NCI-H2196 (cell line): ENCODE data around the gene HNRNPM.
"Not testable (repeated sequence)": the region's sequence is repeated elsewhere in the genome, so short reads cannot be mapped to it uniquely, and the experiment has no call there.

Source experiments
- DNase-seq: peaks from one replicate; lab custom pipeline; 2025; ENCODE audit not compliant: unreplicated experiment; lab: John Stamatoyannopoulos, UW

The HNRNPM gene

DNA sequence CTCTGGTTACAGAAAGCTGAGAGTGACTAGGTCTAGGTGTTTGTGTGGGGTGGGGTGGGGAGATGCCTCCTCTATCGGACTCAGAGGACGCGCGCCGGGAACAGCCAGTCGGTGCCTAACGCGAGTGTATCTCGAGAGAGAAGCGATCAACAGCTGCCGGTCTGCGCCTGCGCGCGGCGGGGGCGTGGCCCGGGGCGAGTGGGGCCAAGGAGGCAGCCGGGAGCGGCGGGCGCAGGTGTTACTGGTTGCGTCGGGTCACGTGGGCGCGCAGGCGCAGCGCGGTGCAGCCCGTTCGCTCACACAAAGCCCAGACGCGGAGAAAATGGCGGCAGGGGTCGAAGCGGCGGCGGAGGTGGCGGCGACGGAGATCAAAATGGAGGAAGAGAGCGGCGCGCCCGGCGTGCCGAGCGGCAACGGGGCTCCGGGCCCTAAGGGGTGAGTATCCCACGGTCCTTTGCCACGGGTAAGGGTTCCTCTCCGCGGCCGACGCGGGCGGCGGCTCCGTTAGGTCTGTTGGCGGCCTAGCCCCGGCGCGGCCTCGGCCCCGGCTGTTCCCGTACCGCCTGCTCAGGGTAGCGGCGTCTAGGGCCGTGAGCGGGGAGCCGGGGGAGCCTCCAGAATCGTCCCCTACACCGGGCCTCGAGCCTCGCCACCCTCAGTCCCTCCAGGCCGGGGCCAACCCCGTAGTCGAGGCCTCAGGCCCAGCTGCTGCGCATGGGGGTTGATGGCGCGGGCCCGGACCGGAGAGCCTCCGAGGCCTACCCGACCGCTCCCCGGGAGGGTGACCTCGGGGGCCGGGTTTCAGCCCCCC is at the start of gene HNRNPM:
Gene HNRNPM (plus strand): TSS at position 299 of the 811 bp plus-strand sequence. CDS start 24 bp downstream, at position 323.
- DNase-seq = peak; percentile 99

- no peak for DNase-seq
Measured at GRCh38 chr19:8395621-8396082, 49.1 kb upstream of the HNRNPM start.

DNA sequence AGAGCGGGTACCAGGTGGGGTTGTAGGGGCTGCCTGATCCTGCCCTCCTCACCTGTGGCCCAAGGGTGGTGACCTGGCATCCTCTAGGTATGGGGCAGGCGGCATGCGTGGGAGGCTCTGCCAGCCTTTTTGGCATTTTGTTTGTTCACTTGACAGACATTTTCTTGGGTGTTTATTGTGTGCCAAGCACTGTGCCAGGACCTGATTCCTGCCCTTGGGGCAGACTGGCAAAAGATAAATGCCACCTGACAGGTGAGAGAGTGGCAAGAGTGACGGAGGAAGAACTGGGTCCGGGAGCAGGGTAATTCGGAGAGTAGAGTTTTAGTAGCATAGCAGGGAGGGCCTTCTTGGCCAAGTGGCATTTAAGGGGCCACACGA is 48.6 kb upstream of the HNRNPM start:
- DNase-seq = no peak

GRCh38 chr19:8396563-8397203 is 48.1 kb upstream of the HNRNPM start:
- DNase-seq = peak; percentile 36

DNA sequence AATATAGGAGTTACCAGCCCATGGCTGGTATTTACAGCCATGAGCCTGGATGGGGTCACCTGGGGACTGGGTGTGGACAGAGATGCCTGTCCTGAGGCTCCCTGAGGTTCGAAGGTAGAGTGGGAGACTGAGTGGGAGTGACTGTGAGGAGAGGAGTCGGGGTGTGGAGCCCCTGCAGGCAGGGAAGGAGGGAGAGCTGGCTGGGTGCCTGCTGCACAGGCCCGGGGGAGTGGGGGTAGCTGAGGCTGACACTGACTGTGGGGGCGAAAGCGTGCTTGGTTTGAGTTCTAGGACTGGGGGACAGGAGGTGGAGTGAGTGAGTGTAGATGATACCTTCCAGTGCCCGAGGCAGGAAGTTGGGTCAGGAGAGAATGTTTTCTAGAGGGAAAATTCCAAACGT is 47.5 kb upstream of the HNRNPM start:
- DNase-seq = no peak

DNA sequence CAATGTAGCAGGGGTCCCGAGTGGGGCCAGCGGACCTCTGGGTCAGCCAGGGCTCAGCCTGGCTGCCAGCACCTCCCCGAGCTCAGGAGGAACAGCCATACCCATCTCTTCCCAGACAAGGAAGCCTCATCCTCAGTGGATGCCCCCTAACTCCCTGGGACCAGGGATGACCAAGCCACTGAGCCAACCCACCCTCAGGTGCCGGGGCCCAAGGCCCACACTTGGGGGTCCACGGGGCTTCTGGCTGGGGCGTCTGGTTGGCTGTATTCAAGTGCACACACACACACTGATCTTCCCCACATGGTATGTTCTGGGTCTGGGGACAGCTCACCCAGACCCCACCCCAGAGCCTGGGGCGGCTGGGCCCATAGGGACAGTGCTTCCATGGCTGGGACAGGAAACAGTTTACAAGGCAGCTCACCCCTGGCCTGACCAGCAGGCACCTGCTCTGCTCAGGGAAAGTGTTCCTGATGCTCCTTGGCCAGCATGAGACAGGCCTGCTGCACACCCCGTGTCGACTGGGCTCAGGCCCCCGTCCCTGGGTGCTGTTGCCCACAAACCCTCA is 46.9 kb upstream of the HNRNPM start:
- DNase-seq = no peak

- DNase-seq = no peak
Measured at GRCh38 chr19:8398311-8398771, 46.4 kb upstream of the HNRNPM start.

DNA sequence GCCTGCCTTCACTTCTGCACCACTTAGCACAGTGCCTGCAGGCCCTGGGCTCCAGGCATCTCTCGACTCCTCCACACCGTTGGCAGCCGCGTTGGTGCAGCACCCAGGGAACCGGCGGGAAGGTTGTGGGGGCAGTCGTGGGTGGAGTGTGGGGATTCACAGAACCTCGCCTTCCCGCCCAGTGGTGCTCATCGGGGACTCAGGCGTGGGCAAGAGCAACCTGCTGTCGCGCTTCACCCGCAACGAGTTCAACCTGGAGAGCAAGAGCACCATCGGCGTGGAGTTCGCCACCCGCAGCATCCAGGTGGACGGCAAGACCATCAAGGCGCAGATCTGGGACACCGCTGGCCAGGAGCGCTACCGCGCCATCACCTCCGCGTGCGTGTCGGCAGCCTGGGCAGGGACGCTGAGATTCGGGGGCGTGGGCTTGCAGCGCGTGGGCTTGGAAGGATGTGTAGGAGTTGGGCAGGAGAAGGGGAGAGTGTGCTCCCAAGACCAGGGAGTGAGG is 45.0 kb upstream of the HNRNPM start:
- DNase-seq = no peak

DNA sequence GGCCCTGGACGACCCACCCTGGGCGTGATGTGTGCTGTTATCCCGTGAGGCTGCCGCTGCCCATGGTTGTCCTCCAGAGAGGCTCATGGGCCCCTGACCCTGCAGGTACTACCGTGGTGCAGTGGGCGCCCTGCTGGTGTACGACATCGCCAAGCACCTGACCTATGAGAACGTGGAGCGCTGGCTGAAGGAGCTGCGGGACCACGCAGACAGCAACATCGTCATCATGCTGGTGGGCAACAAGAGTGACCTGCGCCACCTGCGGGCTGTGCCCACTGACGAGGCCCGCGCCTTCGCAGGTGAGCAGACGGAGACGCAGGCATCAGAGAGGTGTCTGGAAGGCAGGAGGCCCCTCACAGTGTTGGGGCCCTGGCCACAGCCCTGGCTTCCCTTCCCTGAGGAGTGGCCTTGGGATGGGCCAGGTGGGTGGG is 42.8 kb upstream of the HNRNPM start:
- DNase-seq = no peak

DNA sequence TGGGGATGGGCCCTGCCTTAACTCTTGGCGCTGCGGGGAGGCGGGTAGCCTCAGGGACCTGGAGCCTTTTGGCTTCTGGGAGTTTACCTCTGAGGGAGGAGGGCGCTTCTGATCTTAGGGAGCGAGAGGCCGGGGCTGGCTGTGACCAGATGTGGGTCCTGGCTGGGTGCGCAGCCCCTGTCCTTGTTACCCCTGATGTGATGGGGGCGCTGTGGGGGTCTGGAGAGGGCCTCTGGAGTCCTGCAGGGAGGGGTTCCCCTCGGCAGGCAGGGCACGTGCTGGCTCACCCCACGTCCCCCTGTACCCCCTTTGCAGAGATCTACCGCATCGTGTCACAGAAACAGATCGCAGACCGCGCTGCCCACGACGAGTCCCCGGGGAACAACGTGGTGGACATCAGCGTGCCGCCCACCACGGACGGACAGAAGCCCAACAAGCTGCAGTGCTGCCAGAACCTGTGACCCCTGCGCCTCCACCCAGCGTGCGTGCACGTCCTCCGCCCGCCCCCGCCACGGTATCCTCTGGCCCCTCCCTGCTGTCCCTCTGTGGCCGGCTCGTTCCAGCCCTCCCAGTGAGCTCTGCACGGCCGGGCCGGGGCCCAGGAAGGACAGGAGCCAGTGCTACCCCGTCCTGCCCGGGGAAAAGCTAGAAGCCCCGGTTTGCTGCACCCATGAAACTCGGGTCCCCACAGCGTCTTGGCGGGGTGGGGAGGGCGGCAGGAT is 41.5 kb upstream of the HNRNPM start:
- DNase-seq = no peak

DNA sequence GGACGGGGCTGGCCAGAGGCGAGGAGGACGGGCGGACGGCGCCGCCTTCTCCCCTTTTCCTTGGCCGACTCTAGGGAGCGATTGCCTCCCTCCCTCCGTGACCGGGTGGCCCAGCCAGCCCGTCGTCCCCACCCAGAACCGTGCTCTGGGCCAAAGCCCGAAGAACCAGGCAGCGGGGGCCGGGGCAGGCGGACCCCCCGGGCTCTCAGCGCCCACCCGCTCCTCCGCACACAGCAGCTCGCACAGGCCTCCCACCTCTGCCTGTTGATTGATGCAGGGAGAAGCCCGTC is 41.0 kb upstream of the HNRNPM start:
- no peak for DNase-seq

DNA sequence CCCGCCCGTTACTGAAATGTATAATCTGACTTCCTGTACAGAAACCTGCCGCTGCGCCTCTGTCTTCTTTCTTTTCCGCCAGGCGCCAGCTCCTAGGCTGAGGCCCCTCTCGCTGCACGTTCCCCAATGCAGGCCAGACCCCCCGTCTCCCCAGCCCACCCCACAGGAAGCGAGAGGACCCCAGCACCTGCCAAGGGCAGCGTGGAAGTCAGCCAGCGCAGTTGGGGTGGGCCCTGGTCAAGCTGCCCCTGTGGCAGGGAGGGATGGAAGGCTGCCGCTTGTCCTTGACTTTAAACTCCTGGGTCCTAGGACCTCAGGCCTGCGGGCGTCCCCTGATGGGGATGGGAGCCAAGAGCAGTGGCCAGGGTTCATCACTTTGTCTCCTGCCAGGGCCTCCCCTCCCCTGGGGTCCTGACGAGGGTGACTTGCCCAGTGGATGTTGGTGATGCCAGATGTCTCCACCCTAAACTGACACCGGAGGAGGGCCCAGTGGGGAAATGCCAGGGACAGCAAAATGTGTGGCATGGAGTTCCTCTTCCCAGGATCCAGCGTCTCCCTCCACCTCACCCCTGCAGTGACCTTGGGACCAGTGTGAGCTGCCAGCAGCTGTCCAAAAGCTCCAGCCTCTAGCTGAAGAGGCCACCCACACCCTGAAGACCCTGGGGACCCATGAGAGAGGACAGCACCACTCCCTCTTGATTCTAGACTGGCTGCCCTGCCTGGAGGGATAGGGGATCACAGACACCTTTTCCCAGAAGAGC is 40.2 kb upstream of the HNRNPM start:
- no peak for DNase-seq

GRCh38 chr19:8410718-8411117 is 34.1 kb upstream of the HNRNPM start:
- not testable (repeated sequence) for DNase-seq

DNA sequence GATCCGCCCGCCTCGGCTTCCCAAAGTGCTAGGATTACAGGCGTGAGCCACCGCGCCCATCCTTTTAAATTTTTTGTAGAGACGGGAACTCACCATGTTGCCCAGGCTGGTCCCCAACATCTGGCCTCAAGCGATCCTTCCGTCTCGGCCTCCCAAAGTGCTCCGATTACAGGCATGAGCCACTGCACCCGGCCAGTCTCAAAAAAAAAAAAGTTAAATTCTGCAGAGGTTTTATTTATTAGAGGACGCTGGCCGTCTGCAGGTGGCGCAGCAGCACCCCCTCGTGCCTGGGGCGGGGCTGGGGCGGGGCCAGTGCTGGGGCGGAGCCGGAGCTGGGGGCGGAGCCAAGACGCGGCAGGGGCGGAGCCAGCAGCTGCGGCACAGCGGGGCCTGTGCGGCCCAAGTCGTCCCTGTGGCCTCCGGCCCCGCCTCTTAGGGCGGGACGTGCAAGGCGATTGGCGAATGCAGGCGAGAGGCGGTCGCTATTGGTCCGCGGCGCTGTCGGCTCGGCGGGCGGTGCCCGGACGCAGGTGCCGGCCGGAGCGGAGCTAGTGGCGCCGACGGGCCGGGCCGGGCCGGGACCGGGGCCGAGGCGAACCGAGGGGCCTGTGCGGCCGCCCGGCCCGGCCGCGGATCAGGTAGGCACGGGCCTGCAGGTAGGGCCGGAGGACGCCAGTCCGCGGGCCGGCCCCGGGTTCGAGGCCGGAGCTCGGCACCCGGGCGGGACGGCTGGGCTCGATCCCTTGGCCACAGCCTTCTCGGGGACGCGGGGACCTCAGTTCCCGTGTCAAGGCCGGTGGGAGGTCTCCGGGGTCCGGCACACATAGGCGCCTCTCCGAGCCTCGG is 31.8 kb upstream of the HNRNPM start, which contains the start of gene MARCHF2:
Gene MARCHF2 (plus strand): TSS at position 523 of the 846 bp plus-strand sequence. CDS start 8,536 bp downstream, outside the sequence.
- peak; percentile 98 for DNase-seq

- no peak for DNase-seq
Measured at GRCh38 chr19:8413629-8413995, 31.2 kb upstream of the HNRNPM start.

DNA sequence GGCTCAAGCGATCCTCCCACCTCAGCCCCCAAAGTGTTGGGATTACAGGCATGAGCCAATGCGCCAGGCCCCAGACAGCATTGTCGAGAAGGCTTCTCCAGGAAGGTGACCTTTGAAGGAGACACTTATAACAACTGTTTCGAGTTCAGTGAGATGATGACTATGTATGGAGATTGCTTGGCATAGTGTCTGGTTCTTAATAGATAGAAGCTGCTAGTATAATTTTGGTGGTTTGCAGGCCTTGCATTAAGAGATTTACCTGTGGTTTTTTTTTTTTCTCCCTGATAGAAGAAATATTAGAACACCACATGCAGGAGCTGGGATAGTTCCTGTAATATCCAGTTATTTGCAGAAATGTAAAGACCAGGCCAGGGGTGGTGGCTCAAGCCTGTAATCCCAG is 28.0 kb upstream of the HNRNPM start:
- DNase-seq = no peak

DNA sequence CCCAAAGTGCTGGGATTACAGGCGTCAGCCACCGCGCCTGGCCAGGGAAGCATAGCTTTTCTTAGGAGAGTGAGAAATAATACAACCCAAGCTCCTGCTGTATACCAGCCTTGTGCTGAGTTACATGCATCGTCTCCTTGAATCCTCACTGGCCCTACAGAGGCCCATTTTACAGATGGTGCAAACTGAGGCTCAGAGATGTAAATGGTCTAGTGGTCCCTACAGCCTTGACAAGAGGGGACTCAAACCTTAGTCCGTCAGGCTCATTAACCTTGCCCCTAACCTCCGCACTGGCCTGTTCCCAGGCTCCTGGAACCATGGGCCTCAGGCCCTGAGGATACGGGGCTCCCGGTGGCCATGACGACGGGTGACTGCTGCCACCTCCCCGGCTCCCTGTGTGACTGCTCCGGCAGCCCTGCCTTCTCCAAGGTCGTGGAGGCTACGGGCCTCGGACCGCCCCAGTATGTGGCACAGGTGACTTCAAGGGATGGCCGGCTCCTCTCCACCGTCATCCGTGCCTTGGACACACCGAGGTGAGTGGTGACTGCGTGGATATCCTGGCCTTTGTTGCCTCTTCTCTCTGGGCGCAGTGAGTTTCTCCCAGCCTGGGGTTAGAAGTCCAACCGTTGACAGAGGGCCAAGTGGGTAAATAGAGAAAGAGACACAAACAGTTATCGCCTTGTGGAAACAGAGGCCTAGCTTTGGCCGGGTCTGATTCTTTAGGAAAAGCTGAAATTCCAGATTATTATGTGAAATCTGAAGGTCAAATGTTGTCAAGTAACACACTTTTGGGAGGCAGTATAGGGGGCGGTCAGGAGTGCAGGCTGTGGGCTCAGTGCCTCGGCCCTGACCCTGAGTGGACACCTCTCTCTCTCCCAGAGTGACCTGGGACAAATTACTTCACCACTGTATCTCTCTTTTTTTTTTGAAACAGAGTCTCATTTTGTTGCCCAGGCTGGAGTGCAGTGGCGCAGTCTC is 23.0 kb upstream of the HNRNPM start:
- DNase-seq = no peak

DNA sequence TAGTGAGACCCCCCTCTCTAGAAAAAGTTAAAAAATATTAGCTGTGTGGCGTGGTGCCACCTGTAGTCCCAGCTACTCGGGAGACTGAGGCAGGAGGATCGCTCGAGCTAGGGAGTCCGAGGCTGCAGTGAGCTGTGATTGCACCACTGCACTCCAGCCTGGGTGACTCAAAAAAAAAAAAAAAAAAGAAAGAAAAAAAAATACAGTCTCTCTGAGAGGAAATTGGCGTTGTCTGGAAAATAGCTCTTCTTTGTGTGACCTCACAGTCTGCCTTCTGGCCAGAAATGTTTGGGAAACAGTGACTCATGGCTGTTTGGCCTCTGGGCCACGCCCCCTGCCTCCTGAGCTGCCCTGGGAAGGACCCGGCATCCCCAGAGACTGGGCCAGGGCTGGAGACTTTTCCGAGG is 21.0 kb upstream of the HNRNPM start:
- DNase-seq = peak; percentile 79
